ENCODE data around the gene PYCARD. TPM values are rescaled to one million over a fixed set of nuclear protein-coding genes. Genes with fewer than 3 reads are reported as not detected.
"Not testable (repeated sequence)": the region's sequence is repeated elsewhere in the genome, so short reads cannot be mapped to it uniquely, and the experiment has no call there.

Gene PYCARD
- total and polyA plus RNA-seq, 2 donors from 2014 or later, result 14.8 to 26.5 TPM

- no peaks in the 10 kb centered on the region for H3K9me3 ChIP-seq (ENCODE audit: control insufficient read depth in 2 of 3, insufficient read depth in 1 of 3, low read length in 3 of 3)
- H3K27ac ChIP-seq (ENCODE audit: low read depth in 2 of 2, low read length in 2 of 2), result no peak overlapping the region
- intact Hi-C loops (cut with DNase I), result no loop called here
- H3K4me3 ChIP-seq (ENCODE audit: low read length in 3 of 3), result no peak overlapping the region
- peaks cover 3 to 13% (median 9%) of the 10 kb centered on the region in 3 donors for H3K4me1 ChIP-seq (ENCODE audit: control insufficient read depth in 2 of 3, insufficient read depth in 2 of 3, low read depth in 1 of 3, low read length in 3 of 3)
- H3K27me3 ChIP-seq (ENCODE audit: control insufficient read depth, insufficient read depth, low read length), result no peaks in the 10 kb centered on the region
- TF ChIP-seq, protein P1, sequence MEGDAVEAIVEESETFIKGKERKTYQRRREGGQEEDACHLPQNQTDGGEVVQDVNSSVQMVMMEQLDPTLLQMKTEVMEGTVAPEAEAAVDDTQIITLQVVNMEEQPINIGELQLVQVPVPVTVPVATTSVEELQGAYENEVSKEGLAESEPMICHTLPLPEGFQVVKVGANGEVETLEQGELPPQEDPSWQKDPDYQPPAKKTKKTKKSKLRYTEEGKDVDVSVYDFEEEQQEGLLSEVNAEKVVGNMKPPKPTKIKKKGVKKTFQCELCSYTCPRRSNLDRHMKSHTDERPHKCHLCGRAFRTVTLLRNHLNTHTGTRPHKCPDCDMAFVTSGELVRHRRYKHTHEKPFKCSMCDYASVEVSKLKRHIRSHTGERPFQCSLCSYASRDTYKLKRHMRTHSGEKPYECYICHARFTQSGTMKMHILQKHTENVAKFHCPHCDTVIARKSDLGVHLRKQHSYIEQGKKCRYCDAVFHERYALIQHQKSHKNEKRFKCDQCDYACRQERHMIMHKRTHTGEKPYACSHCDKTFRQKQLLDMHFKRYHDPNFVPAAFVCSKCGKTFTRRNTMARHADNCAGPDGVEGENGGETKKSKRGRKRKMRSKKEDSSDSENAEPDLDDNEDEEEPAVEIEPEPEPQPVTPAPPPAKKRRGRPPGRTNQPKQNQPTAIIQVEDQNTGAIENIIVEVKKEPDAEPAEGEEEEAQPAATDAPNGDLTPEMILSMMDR (IDR thresholded peaks at IDR 0.05; ENCODE audit: borderline replicate concordance, extremely low read depth, insufficient read depth), result no peak
- peaks cover 0 to under 1% (median 0%) of the 10 kb centered on the region in 3 donors for H3K36me3 ChIP-seq (ENCODE audit: control insufficient read depth in 2 of 3, insufficient read depth in 3 of 3, low read length in 3 of 3)
- FAIRE-seq, result no peak
- DNase-seq, result no peak
- H3K9ac ChIP-seq (ENCODE audit: low read length in 3 of 3), result no peak overlapping the region
Observed at GRCh38 chr16:31177136-31177535, 25.4 kb downstream of the PYCARD start.

GRCh38 chr16:31170048-31170447 is 32.5 kb downstream of the PYCARD start:
- H3K27me3 ChIP-seq (ENCODE audit: control insufficient read depth, insufficient read depth, low read length); FAIRE-seq; intact Hi-C loops (cut with DNase I): not testable (repeated sequence)

GRCh38 chr16:31168848-31169247 is 33.7 kb downstream of the PYCARD start:
- DNase-seq (no peak), FAIRE-seq (no peak)
- Histone ChIP-seq H3K4me3 (ENCODE audit: low read length in 3 of 3) (no peak overlapping the region), H3K36me3 (ENCODE audit: control insufficient read depth in 2 of 3, insufficient read depth in 3 of 3, low read length in 3 of 3) (no peaks in the 10 kb centered on the region), H3K9me3 (ENCODE audit: control insufficient read depth in 2 of 3, insufficient read depth in 1 of 3, low read length in 3 of 3) (no peaks in the 10 kb centered on the region), H3K27me3 (ENCODE audit: control insufficient read depth, insufficient read depth, low read length) (no peaks in the 10 kb centered on the region), H3K9ac (ENCODE audit: low read length in 3 of 3) (no peak overlapping the region), H3K27ac (ENCODE audit: low read depth in 2 of 2, low read length in 2 of 2) (no peak overlapping the region), H3K4me1 (ENCODE audit: control insufficient read depth in 2 of 3, insufficient read depth in 2 of 3, low read depth in 1 of 3, low read length in 3 of 3) (no peaks in the 10 kb centered on the region)
- intact Hi-C loops (cut with DNase I), result no loop called here
- TF ChIP-seq, protein P1 (IDR thresholded peaks at IDR 0.05; ENCODE audit: borderline replicate concordance, extremely low read depth, insufficient read depth), result no peak

More at GRCh38 chr16:31170048-31170447, 32.5 kb downstream of the PYCARD start:
- not testable (repeated sequence) for DNase-seq; H3K4me3 ChIP-seq (ENCODE audit: low read length in 3 of 3); H3K27ac ChIP-seq (ENCODE audit: low read depth in 2 of 2, low read length in 2 of 2); H3K36me3 ChIP-seq (ENCODE audit: control insufficient read depth in 2 of 3, insufficient read depth in 3 of 3, low read length in 3 of 3); H3K9me3 ChIP-seq (ENCODE audit: control insufficient read depth in 2 of 3, insufficient read depth in 1 of 3, low read length in 3 of 3); H3K9ac ChIP-seq (ENCODE audit: low read length in 3 of 3); H3K4me1 ChIP-seq (ENCODE audit: control insufficient read depth in 2 of 3, insufficient read depth in 2 of 3, low read depth in 1 of 3, low read length in 3 of 3)

DNA sequence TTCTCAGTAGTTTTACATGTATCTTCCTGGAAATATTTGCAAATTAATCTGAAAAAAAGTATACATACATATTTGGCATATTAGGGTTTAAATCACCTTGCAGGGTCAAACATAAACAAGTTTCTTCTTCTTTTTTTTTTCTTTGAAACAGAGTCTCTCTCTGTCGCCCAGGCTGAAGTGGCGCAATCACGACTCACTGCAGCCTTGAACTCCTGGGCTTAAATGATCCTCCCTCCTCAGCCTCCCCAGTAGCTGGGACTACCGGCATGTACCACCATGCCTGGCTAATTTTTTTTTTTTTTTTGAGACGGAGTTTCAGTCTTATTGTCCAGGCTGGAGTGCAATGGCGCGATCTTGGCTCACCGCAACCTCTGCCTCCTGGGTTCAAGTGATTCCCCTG is 35.2 kb downstream of the PYCARD start:
- FAIRE-seq, result no peak
- Histone ChIP-seq H3K9ac (ENCODE audit: low read length in 3 of 3) (no peak overlapping the region), H3K27ac (ENCODE audit: low read depth in 2 of 2, low read length in 2 of 2) (no peak overlapping the region), H3K36me3 (ENCODE audit: control insufficient read depth in 2 of 3, insufficient read depth in 3 of 3, low read length in 3 of 3) (no peaks in the 10 kb centered on the region), H3K9me3 (ENCODE audit: control insufficient read depth in 2 of 3, insufficient read depth in 1 of 3, low read length in 3 of 3) (no peaks in the 10 kb centered on the region), H3K4me1 (ENCODE audit: control insufficient read depth in 2 of 3, insufficient read depth in 2 of 3, low read depth in 1 of 3, low read length in 3 of 3) (no peaks in the 10 kb centered on the region), H3K4me3 (ENCODE audit: low read length in 3 of 3) (no peak overlapping the region), H3K27me3 (ENCODE audit: control insufficient read depth, insufficient read depth, low read length) (no peaks in the 10 kb centered on the region)
- no peak for DNase-seq
- intact Hi-C loops (cut with DNase I), result no loop called here
- TF ChIP-seq, protein P1 (IDR thresholded peaks at IDR 0.05; ENCODE audit: borderline replicate concordance, extremely low read depth, insufficient read depth), result no peak

Data from kidney (tissue), 14 donors.